Activated CD8-positive, alpha-beta T cell treated with anti-CD3 and anti-CD28 coated beads, Interleukin-2, amount 10 ng/mL, durations not matched to agents 7 days and 5 days (primary cell): ENCODE results near the gene F2RL2. TPM values are rescaled to one million over a fixed set of nuclear protein-coding genes. Genes with fewer than 3 reads are reported as not detected.

Source experiments
- ATAC-seq: fragments of 150-1000 bp; cut with Tn5 transposase; one replicate; pipeline ENCODE4 v1.10.0; 2021; ENCODE audit warnings: moderate library complexity
- CTCF ChIA-PET: fragments of 350-600 bp; sonication (Branson Sonifier 250); formaldehyde crosslinking; loops from one replicate; lab custom pipeline; 2021; ENCODE audit warnings: antibody characterized with exemption; lab: Charles Lee
- POLR2A ChIA-PET: fragments of 350-600 bp; sonication (Branson Sonifier 250); formaldehyde crosslinking; loops from one replicate; lab custom pipeline; 2021; ENCODE audit warnings: antibody characterized with exemption; lab: Charles Lee
- DNase-seq: peaks from one replicate; pipeline ENCODE4 v3.0.0-alpha.2; 2020
- H3K27ac Mint-ChIP-seq: one replicate; pipeline ENCODE4 v1.8.0; 2021; ENCODE audit warnings: mild to moderate bottlenecking, mixed read lengths
- H3K27me3 Mint-ChIP-seq: one replicate; pipeline ENCODE4 v1.8.0; 2021; ENCODE audit warnings: low read depth, mixed read lengths
- H3K36me3 Mint-ChIP-seq: one replicate; pipeline ENCODE4 v1.8.0; 2021; ENCODE audit warnings: low read depth, mixed read lengths
- H3K4me1 Mint-ChIP-seq: one replicate; pipeline ENCODE4 v1.8.0; 2021; ENCODE audit warnings: low read depth, mixed read lengths
- H3K4me3 Mint-ChIP-seq: one replicate; pipeline ENCODE4 v1.8.0; 2021; ENCODE audit warnings: mild to moderate bottlenecking, mixed read lengths
- H3K9me3 Mint-ChIP-seq: one replicate; pipeline ENCODE4 v1.8.0; 2022; ENCODE audit warnings: mixed read lengths; ENCODE audit not compliant: insufficient read depth
- total RNA-seq, 2 experiments: library from RNA; stranded (reverse); gene quantifications; one replicate each; pipeline ENCODE4 v1.2.3, GENCODE V29; 2021

F2RL2 gene
- total RNA-seq, 2 experiments from 2014 or later = not detected

GRCh38 chr5:76602094-76602726, 21.0 kb downstream of the F2RL2 start:
- ChIA-PET POLR2A (no interaction called here), CTCF (interaction anchor here (0.6 to 9.7 kb wide), 20 partner anchors 8 to 484 kb away, joined by 3 to 110 read pairs (median 4); partner anchors contain the start of gene IQGAP2)
- Mint-ChIP-seq H3K27me3 (no peaks in the 10 kb centered on the region), H3K9me3 (no peaks in the 10 kb centered on the region), H3K4me1 (peaks cover 3% of the 10 kb centered on the region), H3K4me3 (no peak overlapping the region), H3K36me3 (peaks cover 57% of the 10 kb centered on the region), H3K27ac (no peak overlapping the region)
- ATAC-seq = no peak
- no peak for DNase-seq

- peak; percentile 50 for DNase-seq
- Mint-ChIP-seq H3K27ac (no peak overlapping the region), H3K4me1 (no peaks in the 10 kb centered on the region), H3K36me3 (peaks cover 55% of the 10 kb centered on the region), H3K4me3 (no peak overlapping the region), H3K9me3 (no peaks in the 10 kb centered on the region), H3K27me3 (no peaks in the 10 kb centered on the region)
- ChIA-PET POLR2A (no interaction called here), CTCF (interaction anchor here (0.6 to 9.7 kb wide), 21 partner anchors 9 to 484 kb away, joined by 3 to 110 read pairs (median 4); partner anchors contain the start of gene IQGAP2)
- ATAC-seq = peak; percentile 64
Measured at GRCh38 chr5:76601470-76601869, 21.7 kb downstream of the F2RL2 start.

- H3K4me1 Mint-ChIP-seq = peaks cover 2% of the 10 kb centered on the region
- no peak for DNase-seq
- peaks cover 58% of the 10 kb centered on the region for H3K36me3 Mint-ChIP-seq
- POLR2A ChIA-PET = no interaction called here
- CTCF ChIA-PET = interaction anchor here (0.8 to 9.7 kb wide), 9 partner anchors 9 to 291 kb away, joined by 3 to 110 read pairs (median 6); no protein-coding TSS in a partner anchor
- H3K27me3 Mint-ChIP-seq = no peaks in the 10 kb centered on the region
- no peak overlapping the region for H3K4me3 Mint-ChIP-seq
- no peaks in the 10 kb centered on the region for H3K9me3 Mint-ChIP-seq
- ATAC-seq = no peak
- H3K27ac Mint-ChIP-seq = no peak overlapping the region
Measured at GRCh38 chr5:76600716-76601115, 22.5 kb downstream of the F2RL2 start.

- no peak overlapping the region for H3K27ac Mint-ChIP-seq
- H3K36me3 Mint-ChIP-seq = peaks cover 45% of the 10 kb centered on the region
- H3K9me3 Mint-ChIP-seq = no peaks in the 10 kb centered on the region
- DNase-seq (no peak), ATAC-seq (no peak)
- ChIA-PET POLR2A (no interaction called here), CTCF (interaction anchor here (1.1 to 9.7 kb wide), 4 partner anchors 21 to 176 kb away, joined by 3 to 110 read pairs (median 11); no protein-coding TSS in a partner anchor)
- H3K4me1 Mint-ChIP-seq = peaks cover 2% of the 10 kb centered on the region
- no peak overlapping the region for H3K4me3 Mint-ChIP-seq
- H3K27me3 Mint-ChIP-seq = no peaks in the 10 kb centered on the region
Measured at GRCh38 chr5:76598531-76598930, 24.7 kb downstream of the F2RL2 start.

- DNase-seq (no peak), ATAC-seq (no peak)
- H3K27ac Mint-ChIP-seq = no peak overlapping the region
- no peak overlapping the region for H3K4me3 Mint-ChIP-seq
- POLR2A ChIA-PET = no interaction called here
- H3K9me3 Mint-ChIP-seq = no peaks in the 10 kb centered on the region
- H3K4me1 Mint-ChIP-seq = peaks cover 2% of the 10 kb centered on the region
- CTCF ChIA-PET = interaction anchor here (0.7 to 9.7 kb wide), 3 partner anchors 44 to 193 kb away, joined by 3 to 110 read pairs (median 6); partner anchors contain the start of gene IQGAP2
- no peaks in the 10 kb centered on the region for H3K27me3 Mint-ChIP-seq
- peaks cover 52% of the 10 kb centered on the region for H3K36me3 Mint-ChIP-seq
Measured at GRCh38 chr5:76595755-76596481, 27.3 kb downstream of the F2RL2 start.

GRCh38 chr5:76594107-76594506, 29.1 kb downstream of the F2RL2 start:
- ChIA-PET POLR2A (no interaction called here), CTCF (interaction anchor here (9.7 kb wide), 1 partner anchor 180 kb away, joined by 110 read pairs; no protein-coding TSS in a partner anchor)
- peaks cover 52% of the 10 kb centered on the region for H3K36me3 Mint-ChIP-seq
- H3K27ac Mint-ChIP-seq = no peak overlapping the region
- peaks cover 2% of the 10 kb centered on the region for H3K4me1 Mint-ChIP-seq
- no peaks in the 10 kb centered on the region for H3K9me3 Mint-ChIP-seq
- DNase-seq (no peak), ATAC-seq (no peak)
- no peaks in the 10 kb centered on the region for H3K27me3 Mint-ChIP-seq
- H3K4me3 Mint-ChIP-seq = no peak overlapping the region

- Mint-ChIP-seq H3K27me3 (no peaks in the 10 kb centered on the region), H3K27ac (no peak overlapping the region), H3K4me1 (peaks cover 2% of the 10 kb centered on the region), H3K4me3 (no peak overlapping the region), H3K9me3 (no peaks in the 10 kb centered on the region), H3K36me3 (peaks cover 52% of the 10 kb centered on the region)
- ATAC-seq = no peak
- no peak for DNase-seq
- POLR2A ChIA-PET = no interaction called here
- CTCF ChIA-PET = interaction anchor here (1.4 to 1.8 kb wide), 3 partner anchors 9 to 182 kb away, joined by 3 to 7 read pairs (median 3); no protein-coding TSS in a partner anchor
Measured at GRCh38 chr5:76592692-76593091, 30.5 kb downstream of the F2RL2 start.

- DNase-seq (no peak), ATAC-seq (no peak)
- Mint-ChIP-seq H3K36me3 (peaks cover 44% of the 10 kb centered on the region), H3K4me3 (no peak overlapping the region), H3K27ac (no peak overlapping the region), H3K27me3 (no peaks in the 10 kb centered on the region), H3K9me3 (no peaks in the 10 kb centered on the region), H3K4me1 (peaks cover 2% of the 10 kb centered on the region)
- CTCF ChIA-PET = interaction anchor here (0.9 to 1.8 kb wide), 3 partner anchors 9 to 183 kb away, joined by 3 to 7 read pairs (median 4); no protein-coding TSS in a partner anchor
- POLR2A ChIA-PET = no interaction called here
Measured at GRCh38 chr5:76591366-76591765, 31.8 kb downstream of the F2RL2 start.

- ATAC-seq (no peak), DNase-seq (no peak)
- CTCF ChIA-PET = no interaction called here
- H3K36me3 Mint-ChIP-seq = peaks cover 41% of the 10 kb centered on the region
- H3K27me3 Mint-ChIP-seq = no peaks in the 10 kb centered on the region
- POLR2A ChIA-PET = no interaction called here
- no peaks in the 10 kb centered on the region for H3K4me1 Mint-ChIP-seq
- no peak overlapping the region for H3K4me3 Mint-ChIP-seq
- no peaks in the 10 kb centered on the region for H3K9me3 Mint-ChIP-seq
- no peak overlapping the region for H3K27ac Mint-ChIP-seq
Measured at GRCh38 chr5:76590027-76590426, 33.2 kb downstream of the F2RL2 start.

GRCh38 chr5:76586531-76586930, 36.7 kb downstream of the F2RL2 start:
- H3K27me3 Mint-ChIP-seq = no peaks in the 10 kb centered on the region
- H3K36me3 Mint-ChIP-seq = peaks cover 17% of the 10 kb centered on the region
- H3K4me1 Mint-ChIP-seq = peaks cover 2% of the 10 kb centered on the region
- no peak for ATAC-seq
- H3K4me3 Mint-ChIP-seq = no peak overlapping the region
- CTCF ChIA-PET = interaction anchor here (0.6 to 1.7 kb wide), 3 partner anchors 29 to 330 kb away, joined by 3 to 4 read pairs (median 3); partner anchors contain the start of gene IQGAP2
- H3K27ac Mint-ChIP-seq = no peak overlapping the region
- H3K9me3 Mint-ChIP-seq = no peaks in the 10 kb centered on the region
- POLR2A ChIA-PET = no interaction called here
- no peak for DNase-seq

- H3K4me1 Mint-ChIP-seq = peaks cover 2% of the 10 kb centered on the region
- no peaks in the 10 kb centered on the region for H3K9me3 Mint-ChIP-seq
- no peak overlapping the region for H3K4me3 Mint-ChIP-seq
- H3K36me3 Mint-ChIP-seq = peaks cover 11% of the 10 kb centered on the region
- H3K27ac Mint-ChIP-seq = no peak overlapping the region
- DNase-seq (no peak), ATAC-seq (no peak)
- POLR2A ChIA-PET = no interaction called here
- H3K27me3 Mint-ChIP-seq = no peaks in the 10 kb centered on the region
- CTCF ChIA-PET = interaction anchor here (0.6 to 1.5 kb wide), 2 partner anchors 30 to 182 kb away, joined by 3 read pairs; partner anchors contain the start of gene IQGAP2
Measured at GRCh38 chr5:76585783-76586217, 37.4 kb downstream of the F2RL2 start.
